Transverse colon (tissue), 4 donors: Measurements from ENCODE around the gene OR9Q2.

Experiments used
- EP300 ChIP-seq: sonication (generic); formaldehyde crosslinking; IDR thresholded peaks from one replicate; pipeline ENCODE4 v1.6.1; 2017; ENCODE audit warnings: antibody characterized with exemption, low read depth
- POLR2A ChIP-seq: fragments of 450-650 bp; IDR thresholded peaks from one replicate; pipeline ENCODE4 v1.6.1; 2016; ENCODE audit warnings: antibody characterized with exemption, mild to moderate bottlenecking, moderate library complexity
- POLR2AphosphoS5 ChIP-seq, 3 donors: sonication (generic); formaldehyde crosslinking; IDR thresholded peaks; one replicate each; pipeline ENCODE4 v1.6.1; 2016; ENCODE audit warnings: antibody characterized with exemption in 3 of 3
- TF ChIP-seq, protein P1 (sequence below), 5 experiments: fragments of 200-600 bp in 3 of 5; fragments of 450-650 bp in 2 of 5; sonication (generic) in 3 of 5; IDR thresholded peaks; 1 replicate in 2 of 5; 2 replicates in 3 of 5; pipeline ENCODE4 v1.5.1; 2016 to 2017; ENCODE audit warnings: antibody characterized with exemption in 5 of 5, inconsistent platforms in 3 of 5, mild to moderate bottlenecking in 2 of 5, moderate library complexity in 1 of 5

DNA sequence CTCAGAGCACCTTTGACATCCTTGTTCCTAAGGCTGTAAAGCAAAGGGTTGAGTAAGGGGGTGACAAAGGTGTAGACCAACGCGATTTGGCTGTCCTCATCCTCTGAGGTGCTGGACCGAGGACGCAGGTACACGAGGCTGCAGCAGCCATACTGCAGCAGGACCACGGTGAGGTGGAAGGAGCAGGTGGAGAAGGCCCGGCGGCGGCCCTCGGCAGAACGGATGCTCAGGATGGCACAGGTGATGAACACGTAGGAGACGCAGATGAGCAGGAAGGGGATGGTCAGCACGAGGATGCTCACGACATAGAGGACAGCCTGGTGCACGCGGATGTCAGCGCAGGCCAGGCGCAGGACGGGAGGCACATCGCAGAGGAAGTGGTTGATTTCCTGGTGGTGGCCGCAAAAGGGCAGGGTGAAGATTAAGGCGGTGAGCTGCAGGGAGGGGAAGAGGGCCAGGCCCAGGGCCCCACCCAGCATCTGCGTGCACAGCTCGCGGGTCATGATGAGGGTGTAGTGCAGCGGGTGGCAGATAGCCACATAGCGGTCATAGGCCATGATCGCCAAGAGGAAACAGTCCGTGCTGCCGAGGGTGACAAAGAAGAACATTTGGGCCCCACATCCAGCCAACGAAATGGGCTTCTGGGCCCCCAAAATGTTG is 39.2 kb downstream of the OR9Q2 start:
- TF ChIP-seq, protein P1, sequence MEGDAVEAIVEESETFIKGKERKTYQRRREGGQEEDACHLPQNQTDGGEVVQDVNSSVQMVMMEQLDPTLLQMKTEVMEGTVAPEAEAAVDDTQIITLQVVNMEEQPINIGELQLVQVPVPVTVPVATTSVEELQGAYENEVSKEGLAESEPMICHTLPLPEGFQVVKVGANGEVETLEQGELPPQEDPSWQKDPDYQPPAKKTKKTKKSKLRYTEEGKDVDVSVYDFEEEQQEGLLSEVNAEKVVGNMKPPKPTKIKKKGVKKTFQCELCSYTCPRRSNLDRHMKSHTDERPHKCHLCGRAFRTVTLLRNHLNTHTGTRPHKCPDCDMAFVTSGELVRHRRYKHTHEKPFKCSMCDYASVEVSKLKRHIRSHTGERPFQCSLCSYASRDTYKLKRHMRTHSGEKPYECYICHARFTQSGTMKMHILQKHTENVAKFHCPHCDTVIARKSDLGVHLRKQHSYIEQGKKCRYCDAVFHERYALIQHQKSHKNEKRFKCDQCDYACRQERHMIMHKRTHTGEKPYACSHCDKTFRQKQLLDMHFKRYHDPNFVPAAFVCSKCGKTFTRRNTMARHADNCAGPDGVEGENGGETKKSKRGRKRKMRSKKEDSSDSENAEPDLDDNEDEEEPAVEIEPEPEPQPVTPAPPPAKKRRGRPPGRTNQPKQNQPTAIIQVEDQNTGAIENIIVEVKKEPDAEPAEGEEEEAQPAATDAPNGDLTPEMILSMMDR (IDR thresholded peaks at IDR 0.05): no peak
- no peak for TF ChIP-seq POLR2AphosphoS5 (IDR thresholded peaks at IDR 0.05)
- TF ChIP-seq POLR2A: no peak
- no peak for TF ChIP-seq EP300
